Measurements from ENCODE around the gene HOXD10. TPM values are rescaled to one million over a fixed set of nuclear protein-coding genes. Genes with fewer than 3 reads are reported as not detected.

HOXD10 gene
- total RNA-seq, 1 donor from 2014 or later: 0.62 TPM

DNA sequence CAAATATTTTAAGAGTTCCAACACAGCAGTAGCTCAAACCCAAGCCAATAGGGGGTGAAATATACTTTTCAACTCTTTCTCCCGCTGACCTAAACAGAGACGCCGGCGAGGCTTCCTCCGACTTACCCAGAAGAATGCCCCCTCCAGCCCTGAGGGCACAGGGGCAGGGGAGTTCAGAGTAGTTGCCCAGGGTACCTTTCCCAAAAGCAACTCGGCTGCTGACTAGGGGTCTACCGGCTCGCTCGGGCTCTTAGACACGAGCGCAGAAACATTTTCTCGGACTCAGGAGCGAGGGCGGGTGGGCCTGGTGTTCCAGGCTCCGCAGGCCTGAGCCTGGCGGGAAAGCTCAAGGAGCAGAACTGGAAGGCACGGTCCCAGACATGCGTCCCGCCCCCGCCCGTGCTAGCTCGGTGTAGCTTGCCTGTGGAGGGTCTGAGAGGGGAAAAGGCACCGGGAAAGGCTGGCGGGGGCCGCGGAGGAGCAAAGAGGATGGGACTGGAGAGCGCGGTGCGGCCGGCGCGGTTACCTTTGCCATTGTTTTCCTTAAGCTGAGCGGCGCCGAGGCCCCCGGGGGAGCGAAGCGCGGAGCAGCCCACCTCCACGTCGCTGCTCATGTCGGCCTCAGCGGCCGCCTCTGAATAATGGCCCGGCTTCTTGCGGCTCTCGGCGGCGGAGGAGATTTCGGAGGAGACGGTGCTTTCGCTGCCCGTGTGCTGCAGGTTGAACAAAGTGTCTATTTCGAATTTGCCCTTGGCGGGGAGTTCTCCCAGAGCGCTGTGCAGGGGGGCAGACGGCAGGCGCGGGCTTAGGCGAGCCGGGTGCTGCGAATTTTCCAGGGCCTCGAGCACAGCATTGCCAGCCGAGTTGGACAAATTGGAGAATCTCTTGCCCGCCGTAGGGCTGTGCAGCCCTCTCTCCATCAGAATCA lies 33.5 kb upstream of the HOXD10 start:
- no peak for DNase-seq

DNA sequence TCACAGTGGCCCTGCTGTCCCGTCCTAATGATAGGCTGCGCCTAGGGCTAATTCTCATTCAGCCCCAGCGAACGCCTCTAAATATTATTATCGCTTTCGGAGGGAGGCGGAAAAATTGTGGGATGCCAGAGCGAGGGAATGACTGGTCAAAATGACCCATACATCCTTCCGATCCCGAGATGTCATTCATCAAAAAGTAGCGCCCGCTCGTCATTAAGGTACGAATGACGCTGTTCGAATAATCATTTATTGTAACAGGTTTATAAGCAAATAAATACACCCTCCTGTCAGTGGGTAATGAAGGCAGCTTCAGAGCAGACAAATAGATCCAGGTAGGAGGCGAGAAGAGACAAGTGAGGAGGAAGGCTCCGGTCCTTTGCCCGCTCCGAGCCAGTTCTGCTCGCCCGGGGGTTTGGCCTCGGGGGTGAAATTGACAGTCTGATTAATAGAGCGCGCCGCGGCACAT lies 32.7 kb upstream of the HOXD10 start, which contains the start of gene EVX2:
Gene EVX2, minus strand, starts transcription at position 167 of the 466 bp plus-strand sequence. CDS start 186 bp downstream, outside the sequence.
- DNase-seq: no peak

DNA sequence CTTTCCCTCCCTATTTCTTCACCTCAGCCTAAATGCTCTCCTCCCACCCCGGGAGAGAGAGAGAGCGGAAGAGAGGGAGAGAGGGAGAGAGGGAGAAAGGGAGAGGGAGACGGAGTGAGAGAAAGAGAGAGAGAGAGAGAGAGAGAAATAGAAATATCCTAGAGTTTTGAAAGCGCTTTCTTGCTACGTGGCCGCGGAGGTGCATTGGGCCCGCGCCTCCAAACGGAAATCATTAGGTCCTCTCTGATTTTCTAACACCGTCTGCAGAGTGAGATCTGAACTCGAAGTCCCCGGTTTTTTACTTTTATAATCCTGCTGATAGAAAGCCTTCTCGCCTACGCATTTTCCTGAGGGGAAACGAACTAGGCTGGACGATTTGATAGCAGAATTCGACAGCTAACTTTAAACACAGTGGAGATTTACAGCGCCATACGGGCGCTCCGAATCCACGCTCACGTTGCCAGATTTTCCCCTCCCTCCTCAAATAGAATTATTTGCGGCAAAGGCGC lies 31.9 kb upstream of the HOXD10 start:
- no peak for DNase-seq

DNA sequence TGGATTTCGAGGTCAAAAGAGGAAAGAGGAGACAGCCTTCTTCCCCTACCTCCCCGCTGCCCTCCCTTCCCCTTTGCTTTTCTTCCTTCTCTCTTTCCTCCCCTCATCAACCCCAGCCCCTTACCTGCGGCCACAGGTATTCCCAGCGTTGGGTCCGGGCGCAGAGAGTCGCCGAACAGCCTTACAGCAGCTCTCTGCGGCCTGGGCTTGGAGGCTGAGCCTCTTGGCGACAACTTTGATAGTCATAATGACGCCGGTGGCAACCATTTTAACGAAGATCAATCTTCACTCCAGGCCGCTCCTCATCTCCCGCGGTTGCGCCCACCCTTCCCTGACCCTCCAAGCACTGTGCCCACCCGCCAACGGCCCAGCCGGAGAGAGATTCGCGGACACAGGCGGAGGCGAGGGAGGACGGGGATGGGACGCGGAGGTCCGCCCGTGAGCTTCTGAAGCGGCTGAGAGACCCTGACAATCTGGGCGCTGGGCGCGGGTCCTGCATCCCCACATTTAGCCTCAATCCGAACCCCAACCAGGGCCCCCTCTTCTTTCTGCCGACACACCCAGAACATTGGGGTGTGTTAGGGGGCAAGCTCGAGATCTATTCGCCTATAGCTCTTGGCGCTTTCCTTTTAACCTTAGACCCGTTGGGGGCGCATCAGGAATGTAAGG lies 31.3 kb upstream of the HOXD10 start:
- no peak for DNase-seq

DNA sequence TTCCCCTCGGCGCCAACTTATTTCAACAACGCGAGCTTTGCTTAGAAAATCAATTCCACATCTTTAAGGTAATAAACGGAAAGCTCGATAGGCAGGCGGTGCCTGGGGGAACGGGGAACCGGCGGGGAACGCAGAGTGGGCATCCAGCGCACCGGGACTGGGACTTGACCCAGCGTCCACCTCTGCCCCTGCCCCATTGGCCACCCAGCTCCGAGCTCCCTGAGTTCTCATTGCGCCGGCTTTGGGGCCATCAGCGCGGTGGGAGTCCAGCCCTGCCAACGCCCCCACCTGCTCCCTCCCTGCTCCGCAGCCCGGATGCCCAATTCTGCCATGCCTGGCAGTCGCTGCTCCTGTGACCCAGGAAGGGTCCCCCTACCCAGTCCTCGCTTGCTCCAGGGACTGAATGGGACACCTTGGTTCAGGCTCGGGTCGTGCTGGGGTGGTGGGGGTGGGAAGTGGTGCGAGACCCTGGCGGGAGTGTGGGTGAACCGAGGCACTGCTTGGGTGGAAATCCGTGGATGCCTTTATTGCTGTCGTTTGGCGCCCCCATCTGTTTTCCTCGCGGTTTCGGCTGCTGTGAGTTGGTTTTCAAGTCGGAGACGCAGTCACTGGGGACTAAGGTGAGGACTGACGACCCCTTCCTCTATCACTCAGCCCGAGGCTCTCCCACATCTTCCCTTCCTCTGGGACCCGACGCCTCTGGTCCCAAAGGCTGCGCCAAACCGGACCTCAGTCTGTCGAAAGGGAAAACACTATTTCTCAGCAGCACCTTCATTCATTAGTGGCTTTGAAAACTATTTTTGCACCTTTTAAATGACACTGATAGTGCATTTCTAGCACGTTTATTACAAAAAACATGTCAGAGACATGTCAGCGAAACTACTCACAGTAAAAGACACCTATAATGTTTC lies 30.5 kb upstream of the HOXD10 start:
- peak; percentile 74 for DNase-seq

DNA sequence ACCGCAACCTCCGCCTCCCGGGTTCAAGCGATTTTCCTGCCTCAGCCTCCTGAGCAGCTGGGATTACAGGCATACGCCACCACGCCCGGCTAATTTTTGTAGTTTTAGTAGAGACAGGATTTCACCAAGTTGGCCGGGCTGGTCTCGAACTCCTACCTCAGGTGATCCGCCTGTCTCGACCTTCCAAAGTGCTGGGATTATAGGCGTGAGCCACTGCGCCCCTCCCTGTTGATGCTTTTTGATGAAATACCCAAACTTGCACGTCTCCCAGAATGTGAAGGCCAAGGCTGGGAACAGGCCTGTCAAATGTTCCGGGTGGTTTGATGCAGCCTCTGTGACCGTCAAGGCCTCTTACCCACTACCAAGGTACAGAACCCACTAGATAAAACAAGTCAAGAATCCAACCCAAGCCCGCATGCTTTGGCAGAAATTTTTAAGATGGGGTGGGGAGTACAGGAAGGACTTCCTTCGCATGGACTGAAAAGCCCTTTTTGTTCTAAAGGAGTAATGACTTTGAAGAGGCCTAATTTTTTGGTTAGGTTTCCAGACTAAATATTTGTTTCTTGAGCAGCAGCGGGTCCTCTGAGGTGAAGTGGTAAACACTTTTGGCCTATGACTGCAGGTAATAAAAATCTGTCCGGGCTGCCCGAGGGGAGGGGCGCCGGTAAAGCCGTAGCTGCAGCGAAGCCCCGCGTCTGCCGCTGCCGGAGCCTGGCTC lies 29.1 kb upstream of the HOXD10 start:
- no peak for DNase-seq

DNA sequence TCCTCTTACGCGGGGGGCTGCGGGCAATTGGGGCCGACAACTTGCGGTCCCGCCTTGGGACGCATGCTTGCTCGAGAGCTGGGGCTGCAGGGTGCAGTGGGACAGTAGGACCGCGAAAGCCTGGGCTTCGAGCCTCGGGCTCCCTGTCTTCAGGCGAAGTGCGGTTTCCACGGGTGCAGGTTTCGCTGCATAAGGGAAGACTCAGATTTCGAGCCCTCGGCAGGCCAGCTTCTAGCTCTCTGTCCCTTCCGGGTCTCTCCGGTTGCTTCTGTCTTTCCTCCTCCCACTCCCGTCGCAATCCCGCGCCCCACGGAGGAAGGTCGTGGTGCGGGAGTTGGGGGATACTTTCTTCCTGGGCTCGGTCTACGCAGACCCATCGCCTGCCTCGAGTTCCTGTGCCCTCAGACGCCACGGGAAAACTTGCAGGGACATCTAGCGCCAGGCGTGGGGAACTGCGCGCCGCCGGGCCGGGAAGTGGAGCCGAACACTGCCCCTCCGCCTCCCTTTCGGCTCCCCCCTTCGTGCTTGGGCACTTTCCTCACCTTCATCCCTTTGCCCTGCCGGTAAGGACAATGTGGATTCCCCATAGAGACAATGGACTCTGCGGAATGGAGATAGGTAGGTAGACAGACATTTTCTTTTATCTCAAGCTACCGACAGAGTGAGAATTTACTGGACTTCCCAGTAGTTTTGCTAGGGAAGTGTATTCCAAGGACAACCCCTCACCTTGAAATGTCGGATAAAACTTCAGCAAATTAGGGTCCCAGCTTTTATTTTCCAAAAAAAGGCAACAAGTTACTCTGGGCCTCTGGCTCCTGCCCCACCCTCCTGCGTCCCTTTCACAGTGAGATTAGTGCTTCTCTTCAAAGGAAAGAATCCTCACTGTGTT lies 28.3 kb upstream of the HOXD10 start:
- peak; percentile 83 for DNase-seq

DNA sequence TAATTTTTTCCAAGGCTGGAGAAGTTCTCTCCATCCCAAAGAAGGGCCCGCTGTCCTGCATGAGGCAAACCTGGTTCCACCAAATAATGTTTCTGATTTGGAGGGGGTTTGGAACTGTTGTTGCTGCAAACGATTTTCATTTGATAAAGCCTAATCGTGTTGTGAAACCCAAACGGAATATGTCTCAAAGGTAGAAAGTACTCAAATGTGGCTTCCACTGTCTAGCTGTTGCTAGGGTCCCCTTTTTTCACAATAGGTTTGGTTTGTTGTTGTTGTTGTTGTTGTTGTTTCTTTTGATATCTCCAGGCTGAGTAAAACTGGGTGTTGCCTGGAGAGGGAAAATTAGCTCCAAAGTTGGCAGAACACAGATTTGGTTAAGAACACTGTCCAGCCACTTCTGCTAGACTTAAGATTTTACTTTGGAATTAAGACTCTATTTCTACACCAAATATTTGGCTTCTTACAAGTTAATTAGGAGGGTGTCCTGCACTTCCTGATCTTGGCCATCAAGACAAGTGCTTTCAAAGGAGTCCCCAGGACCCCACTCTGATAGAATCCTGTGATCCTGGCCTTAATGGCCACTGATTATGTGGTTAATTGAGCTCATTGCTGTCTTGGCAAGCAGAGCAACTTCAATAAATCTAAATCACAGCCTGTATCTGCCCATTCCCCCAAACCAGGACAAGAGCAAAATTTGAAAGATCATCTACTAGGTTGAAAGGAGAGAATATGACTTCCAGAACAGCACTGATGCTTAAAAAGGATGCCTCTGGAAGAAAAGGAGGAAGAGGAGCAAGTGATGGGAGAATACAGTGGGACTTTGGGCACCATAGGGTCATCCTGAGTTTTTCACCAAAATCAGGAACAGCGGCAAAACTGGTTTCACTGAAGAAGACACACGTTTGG lies 27.4 kb upstream of the HOXD10 start:
- no peak for DNase-seq

DNA sequence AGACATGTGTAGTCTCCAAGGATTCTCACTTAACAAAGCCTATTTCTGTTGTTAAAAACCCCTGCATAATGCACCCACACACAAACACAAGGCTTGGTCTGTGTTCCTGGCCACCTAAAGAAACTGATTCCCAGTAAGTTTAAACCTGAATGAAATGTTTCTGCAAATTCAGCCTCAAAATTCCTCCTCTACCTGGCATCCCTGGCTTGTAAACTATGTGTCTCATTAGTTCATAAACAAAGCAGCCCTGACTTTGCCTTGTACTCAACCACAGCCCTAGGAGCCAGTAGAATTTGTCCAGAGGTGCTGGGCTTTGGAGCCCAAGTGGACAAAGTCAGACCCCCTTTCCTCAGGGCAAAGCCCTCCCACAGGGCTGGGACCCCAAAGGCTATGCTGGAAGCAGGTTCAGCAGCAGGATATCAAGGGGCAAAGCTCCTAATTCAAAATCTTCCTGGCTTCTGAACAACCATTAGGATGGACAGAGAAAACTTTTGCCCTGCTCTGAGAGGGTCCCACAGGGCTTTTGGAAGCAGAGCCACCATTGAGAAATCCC lies 26.7 kb upstream of the HOXD10 start:
- no peak for DNase-seq

DNA sequence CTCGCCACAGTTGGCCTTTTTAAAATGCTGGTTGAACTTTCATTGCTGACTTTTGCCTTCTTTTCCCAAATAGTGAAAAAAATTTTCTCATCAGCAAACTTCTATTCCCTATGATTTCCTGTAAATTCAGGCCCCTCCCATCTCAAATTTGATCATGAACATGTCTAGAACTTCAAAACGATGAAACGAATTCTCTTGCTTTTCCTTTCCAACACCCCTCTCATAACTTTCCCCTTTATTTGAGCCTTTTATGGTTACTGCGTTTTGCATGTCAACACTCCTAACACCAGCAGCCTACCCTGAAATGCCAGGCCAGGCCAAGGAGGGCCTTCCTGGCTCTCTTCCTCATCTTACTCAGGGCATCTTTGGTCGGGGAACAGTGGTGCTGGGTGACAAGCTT lies 25.7 kb upstream of the HOXD10 start:
- DNase-seq: no peak

DNA sequence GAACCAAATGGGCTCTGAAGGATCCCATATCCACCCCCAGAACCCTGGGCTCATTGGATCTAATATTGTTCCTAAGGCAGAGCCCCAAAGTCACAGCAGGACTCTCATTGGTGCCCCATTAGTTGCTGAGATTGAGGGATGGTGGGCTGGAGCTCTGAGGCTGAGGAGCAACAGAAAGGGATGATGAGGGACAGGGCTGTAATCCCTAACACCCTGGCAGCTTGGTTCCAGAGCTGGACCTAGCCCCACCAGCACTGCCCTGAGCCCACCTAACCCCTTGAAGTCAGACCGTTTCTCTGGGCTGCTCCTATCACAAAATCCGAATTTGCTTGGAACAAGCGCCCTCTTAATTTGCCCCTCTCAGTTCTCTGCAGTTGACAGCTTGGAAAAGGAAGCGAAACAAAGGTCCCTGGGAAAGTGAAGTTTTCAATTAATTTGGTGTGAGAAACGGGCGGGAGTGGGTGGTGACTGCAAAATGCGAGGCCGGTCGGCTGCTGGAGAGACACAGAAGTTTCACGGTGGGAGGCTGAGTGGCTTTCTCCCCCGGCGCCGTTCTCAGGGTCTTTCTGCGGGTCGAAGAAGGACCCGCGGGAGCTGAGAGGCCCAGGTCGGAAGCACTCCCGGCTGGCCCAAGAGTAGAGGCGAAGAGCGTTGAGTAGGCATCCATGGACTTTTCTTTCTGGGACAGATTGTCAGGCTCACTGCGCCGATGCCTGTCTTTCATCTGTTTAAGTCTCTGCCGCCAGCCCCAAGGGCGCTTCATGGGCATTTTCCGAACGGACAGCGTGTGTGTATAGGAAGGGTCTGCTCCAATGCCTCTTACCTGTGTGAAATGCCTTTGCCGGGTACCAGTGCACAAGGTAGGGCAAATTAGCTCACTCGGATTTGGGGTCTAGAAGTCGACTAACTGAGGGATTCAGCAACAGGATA lies 25.0 kb upstream of the HOXD10 start:
- no peak for DNase-seq

DNA sequence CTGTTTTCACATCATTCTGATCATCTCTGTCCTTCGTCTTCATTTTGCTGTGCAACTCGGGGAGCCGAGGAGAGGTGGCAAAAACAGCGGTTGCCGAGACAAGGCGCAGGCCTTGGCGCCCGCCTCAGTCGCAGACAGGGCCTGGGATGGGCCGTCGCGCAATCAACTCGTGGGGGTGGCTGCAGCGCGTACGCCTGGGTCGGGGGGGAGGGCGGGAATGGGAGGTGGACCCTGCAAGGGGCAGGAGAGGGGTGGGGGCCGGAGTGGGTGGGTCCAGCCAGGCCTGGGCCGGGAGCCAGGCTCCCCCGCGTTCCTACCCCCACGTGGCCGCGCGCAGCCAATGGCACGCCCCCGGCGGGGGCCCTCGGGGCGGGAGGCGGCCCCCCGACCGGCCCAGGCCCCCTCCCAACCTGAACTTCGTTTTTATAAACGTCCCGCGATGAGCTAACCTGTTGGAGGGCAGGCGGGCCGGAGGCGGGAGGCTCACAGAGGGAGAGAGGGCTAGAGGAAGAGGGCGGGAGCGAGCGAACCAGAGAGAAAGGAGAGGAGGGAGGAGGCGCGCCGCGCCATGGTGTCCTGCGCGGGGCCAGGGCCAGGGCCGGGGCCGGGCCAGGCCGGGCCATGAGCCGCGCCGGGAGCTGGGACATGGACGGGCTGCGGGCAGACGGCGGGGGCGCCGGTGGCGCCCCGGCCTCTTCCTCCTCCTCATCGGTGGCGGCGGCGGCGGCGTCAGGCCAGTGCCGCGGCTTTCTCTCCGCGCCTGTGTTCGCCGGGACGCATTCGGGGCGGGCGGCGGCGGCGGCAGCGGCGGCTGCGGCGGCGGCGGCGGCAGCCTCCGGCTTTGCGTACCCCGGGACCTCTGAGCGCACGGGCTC lies 24.1 kb upstream of the HOXD10 start, which contains the start of gene HOXD13:
Gene HOXD13, plus strand, starts transcription at position 452 of the 875 bp plus-strand sequence. Its CDS starts 170 bp downstream, at position 622.
- DNase-seq: no peak

DNA sequence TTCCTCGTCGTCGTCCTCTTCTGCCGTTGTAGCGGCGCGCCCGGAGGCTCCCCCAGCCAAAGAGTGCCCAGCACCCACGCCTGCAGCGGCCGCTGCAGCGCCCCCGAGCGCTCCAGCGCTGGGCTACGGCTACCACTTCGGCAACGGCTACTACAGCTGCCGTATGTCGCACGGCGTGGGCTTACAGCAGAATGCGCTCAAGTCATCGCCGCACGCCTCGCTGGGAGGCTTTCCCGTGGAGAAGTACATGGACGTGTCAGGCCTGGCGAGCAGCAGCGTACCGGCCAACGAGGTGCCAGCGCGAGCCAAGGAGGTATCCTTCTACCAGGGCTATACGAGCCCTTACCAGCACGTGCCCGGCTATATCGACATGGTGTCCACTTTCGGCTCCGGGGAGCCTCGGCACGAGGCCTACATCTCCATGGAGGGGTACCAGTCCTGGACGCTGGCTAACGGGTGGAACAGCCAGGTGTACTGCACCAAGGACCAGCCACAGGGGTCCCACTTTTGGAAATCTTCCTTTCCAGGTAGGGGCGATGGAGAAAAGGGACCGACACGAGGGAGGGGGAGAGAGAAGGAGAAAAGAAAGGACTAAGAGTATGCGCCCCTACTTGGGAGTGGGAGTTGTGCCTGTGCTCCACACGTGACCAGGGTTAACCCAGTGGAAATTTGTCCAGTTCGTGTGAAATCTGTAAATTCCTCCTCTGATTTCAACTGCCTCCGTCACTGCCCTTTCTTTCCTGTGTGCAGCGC lies 23.3 kb upstream of the HOXD10 start:
- no peak for DNase-seq

DNA sequence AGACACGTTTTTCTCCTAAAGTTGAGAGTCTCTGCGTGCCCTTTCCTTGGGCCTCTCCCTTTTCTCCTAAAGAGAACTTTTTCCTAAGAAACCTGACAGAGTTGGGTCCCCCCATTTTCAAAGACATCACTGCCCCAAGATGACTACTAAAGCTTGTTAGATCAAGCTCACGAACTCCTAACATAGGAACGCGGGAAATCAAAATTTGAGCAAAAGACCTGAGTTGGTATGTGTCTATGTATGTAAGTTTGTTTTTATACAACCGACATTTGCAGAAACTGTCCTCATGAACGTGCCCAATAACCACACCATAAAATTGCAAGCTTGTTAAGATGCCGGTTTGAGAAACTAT lies 22.7 kb upstream of the HOXD10 start:
- DNase-seq: no peak

DNA sequence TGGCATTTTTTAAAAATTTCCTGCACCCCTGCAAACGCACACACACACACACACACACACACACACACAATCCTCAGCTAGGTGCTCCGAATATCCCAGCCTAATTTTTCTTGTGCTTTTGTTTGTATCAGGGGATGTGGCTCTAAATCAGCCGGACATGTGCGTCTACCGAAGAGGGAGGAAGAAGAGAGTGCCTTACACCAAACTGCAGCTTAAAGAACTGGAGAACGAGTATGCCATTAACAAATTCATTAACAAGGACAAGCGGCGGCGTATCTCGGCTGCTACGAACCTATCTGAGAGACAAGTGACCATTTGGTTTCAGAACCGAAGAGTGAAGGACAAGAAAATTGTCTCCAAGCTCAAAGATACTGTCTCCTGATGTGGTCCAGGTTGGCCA lies 22.2 kb upstream of the HOXD10 start:
- DNase-seq: no peak

DNA sequence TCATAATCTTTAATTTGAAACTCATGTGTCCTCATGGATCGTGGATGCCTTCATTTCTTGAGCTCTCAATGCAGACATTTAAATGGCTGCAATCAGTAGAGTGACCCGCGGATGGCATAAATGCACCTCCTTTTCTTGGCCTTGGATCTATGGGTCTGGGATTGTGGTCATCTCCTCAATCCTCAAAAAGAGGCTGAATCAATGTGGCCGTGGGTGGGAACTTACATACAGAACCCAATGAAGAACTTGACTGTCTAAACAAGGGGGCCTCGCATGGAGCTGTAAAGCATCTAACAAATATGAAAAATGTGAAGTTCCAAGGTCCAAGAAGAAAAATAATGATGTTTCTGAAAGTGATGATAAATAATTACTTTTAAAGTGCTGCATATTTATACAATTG lies 21.2 kb upstream of the HOXD10 start:
- DNase-seq: no peak

Measured in tongue (tissue), 2 donors.